Ishikawa (cell line): ENCODE measurements around the gene SAV1.

Source experiments
- EGR1 ChIP-seq: IDR thresholded peaks from 2 replicates; pipeline ENCODE4 v1.6.1; 2012
- EP300 ChIP-seq: IDR thresholded peaks from 2 replicates; pipeline ENCODE4 v1.6.1; 2012; ENCODE audit warnings: borderline replicate concordance
- FOXM1 ChIP-seq: IDR thresholded peaks from 2 replicates; pipeline ENCODE4 v1.6.1; 2012; ENCODE audit warnings: low read depth, borderline replicate concordance
- TEAD4 ChIP-seq: IDR thresholded peaks from 2 replicates; pipeline ENCODE4 v1.6.1; 2012
- TF ChIP-seq, protein P1 (sequence below): IDR thresholded peaks from 2 replicates; pipeline ENCODE4 v1.6.1; 2012

DNA sequence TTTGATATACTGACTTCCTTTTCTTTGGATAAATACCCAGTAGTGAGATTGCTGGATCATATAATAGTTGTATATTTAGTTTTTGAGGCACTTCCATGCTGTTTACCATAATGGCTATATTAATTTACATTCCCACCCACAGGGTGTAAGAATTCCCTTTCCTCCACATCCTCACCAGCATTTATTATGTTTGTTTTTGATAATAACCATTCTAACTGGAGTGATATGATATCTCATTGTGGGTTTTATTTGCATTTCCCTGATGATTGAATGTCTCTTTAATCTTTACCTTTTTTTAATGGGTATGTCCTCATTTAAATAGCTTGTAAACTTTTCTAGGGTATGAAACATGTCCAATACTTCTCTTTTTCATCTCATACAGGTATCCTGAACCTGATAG is 11.6 kb upstream of the SAV1 start:
- TF ChIP-seq EP300 (no peak), FOXM1 (no peak), EGR1 (no peak), TEAD4 (no peak)
- TF ChIP-seq, protein P1, sequence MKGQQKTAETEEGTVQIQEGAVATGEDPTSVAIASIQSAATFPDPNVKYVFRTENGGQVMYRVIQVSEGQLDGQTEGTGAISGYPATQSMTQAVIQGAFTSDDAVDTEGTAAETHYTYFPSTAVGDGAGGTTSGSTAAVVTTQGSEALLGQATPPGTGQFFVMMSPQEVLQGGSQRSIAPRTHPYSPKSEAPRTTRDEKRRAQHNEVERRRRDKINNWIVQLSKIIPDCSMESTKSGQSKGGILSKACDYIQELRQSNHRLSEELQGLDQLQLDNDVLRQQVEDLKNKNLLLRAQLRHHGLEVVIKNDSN: no peak
